ENCODE results near the gene VWA5B1.
"Not testable (repeated sequence)": the region's sequence is repeated elsewhere in the genome, so short reads cannot be mapped to it uniquely, and the experiment has no call there.

The VWA5B1 gene

DNA sequence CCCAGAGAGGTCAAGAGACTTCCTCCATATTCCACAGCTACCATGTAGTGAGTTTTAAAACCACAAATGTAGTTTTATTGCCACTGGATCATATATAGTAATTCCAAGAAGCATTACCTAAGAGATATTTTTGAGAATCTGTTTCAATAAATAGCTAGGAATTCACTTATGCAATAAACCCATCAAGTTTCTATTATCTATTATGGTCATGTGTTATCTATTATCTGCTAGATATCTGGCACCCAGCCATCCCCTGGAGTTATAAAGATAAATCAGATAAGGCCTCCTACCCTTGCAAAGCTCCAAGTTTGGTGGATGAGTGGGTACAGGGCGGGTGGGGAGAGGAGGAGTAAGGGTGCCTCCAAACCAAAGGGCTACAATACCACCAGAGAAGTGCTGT lies 10.3 kb upstream of the VWA5B1 start:
- H3K4me3 ChIP-seq (replicated peaks in 1 of 2; ENCODE audit: low read depth in 2 of 2, low read length in 2 of 2) = no peak overlapping the region
- TF ChIP-seq, protein P1, sequence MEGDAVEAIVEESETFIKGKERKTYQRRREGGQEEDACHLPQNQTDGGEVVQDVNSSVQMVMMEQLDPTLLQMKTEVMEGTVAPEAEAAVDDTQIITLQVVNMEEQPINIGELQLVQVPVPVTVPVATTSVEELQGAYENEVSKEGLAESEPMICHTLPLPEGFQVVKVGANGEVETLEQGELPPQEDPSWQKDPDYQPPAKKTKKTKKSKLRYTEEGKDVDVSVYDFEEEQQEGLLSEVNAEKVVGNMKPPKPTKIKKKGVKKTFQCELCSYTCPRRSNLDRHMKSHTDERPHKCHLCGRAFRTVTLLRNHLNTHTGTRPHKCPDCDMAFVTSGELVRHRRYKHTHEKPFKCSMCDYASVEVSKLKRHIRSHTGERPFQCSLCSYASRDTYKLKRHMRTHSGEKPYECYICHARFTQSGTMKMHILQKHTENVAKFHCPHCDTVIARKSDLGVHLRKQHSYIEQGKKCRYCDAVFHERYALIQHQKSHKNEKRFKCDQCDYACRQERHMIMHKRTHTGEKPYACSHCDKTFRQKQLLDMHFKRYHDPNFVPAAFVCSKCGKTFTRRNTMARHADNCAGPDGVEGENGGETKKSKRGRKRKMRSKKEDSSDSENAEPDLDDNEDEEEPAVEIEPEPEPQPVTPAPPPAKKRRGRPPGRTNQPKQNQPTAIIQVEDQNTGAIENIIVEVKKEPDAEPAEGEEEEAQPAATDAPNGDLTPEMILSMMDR (IDR thresholded peaks at IDR 0.05; ENCODE audit: low read depth, low read length) = no peak
- DNase-seq (ENCODE audit: low read depth in 2 of 2) = no peak

- TF ChIP-seq, protein P1 (IDR thresholded peaks at IDR 0.05; ENCODE audit: low read depth, low read length) = no peak
- H3K4me3 ChIP-seq (replicated peaks in 1 of 2; ENCODE audit: low read depth in 2 of 2, low read length in 2 of 2) = no peak overlapping the region
- no peak for DNase-seq (ENCODE audit: low read depth in 2 of 2)
These were observed 9.8 kb upstream of the VWA5B1 start for GRCh38 chr1:20280906-20281305.

DNA sequence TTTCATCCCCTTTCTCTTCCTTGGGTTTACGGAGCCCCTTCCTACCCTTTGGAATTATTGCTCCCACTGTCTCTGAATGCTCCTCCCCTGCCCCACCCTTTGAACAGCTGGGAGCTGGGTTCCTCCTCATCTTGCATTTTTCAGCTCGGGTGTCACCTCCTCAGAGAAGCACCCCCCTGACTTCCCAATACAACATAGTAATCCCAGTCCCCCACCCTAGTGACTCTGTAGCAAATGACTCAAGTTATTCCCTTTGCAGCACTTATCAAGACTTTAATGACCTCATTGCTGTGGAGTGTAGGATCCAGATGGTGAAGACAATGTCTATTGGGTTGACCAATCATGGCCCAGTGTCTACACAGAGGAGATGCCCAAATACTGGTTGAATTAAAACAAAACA lies 8.9 kb upstream of the VWA5B1 start:
- H3K4me3 ChIP-seq (replicated peaks in 1 of 2; ENCODE audit: low read depth in 2 of 2, low read length in 2 of 2) = no peak overlapping the region
- peak in 1 of 2 donors; percentile 69 for DNase-seq (ENCODE audit: low read depth in 2 of 2)
- TF ChIP-seq, protein P1 (IDR thresholded peaks at IDR 0.05; ENCODE audit: low read depth, low read length) = no peak

DNA sequence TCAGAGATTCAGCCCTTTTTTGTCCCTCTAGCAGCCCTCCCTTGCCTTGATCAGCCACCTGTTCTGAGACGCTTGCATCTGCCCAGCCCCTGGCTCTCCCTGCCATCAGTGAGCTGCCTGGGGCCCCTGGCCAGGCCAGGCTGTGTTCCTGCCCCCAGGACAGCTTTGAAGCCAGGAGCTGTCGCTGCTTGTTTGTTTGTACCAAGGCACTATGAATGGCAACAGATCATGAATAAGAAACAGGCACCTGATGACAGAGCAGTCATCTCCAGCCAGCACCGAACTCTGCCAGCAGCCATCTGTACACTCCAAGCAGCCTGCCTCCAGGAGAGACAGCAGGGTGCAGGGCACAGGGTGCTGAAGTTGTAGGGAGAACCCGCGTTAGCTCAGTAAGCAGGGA lies 8.1 kb upstream of the VWA5B1 start:
- no peak for DNase-seq (ENCODE audit: low read depth in 2 of 2)
- H3K4me3 ChIP-seq (replicated peaks in 1 of 2; ENCODE audit: low read depth in 2 of 2, low read length in 2 of 2) = no peak overlapping the region
- TF ChIP-seq, protein P1 (IDR thresholded peaks at IDR 0.05; ENCODE audit: low read depth, low read length) = no peak

- H3K4me3 ChIP-seq (replicated peaks in 1 of 2; ENCODE audit: low read depth in 2 of 2, low read length in 2 of 2) = no peak overlapping the region
- TF ChIP-seq, protein P1 (IDR thresholded peaks at IDR 0.05; ENCODE audit: low read depth, low read length) = no peak
- no peak for DNase-seq (ENCODE audit: low read depth in 2 of 2)
These were observed 6.6 kb upstream of the VWA5B1 start for GRCh38 chr1:20284046-20284445.

GRCh38 chr1:20284625-20285024 lies 6.0 kb upstream of the VWA5B1 start:
- no peak for DNase-seq (ENCODE audit: low read depth in 2 of 2)
- H3K4me3 ChIP-seq (replicated peaks in 1 of 2; ENCODE audit: low read depth in 2 of 2, low read length in 2 of 2) = no peak overlapping the region
- TF ChIP-seq, protein P1 (IDR thresholded peaks at IDR 0.05; ENCODE audit: low read depth, low read length) = no peak

DNA sequence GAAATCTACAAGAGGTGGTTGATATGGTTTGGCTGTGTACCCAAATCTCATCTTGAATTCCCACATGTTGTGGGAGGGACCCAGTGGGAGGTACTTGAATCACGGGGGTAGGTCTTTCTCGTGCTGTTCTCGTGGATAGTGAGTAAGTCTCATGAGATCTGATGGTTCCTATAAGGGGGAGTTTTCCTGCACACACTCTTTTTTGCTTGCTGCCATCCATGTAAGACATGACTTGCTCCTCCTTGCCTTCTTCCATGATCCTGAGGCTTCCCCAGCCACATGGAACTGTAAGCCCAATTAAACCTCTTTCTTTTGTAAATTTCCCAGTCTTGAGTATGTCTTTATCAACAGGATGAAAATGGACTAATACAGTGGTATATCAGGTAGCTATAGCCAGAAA lies 5.2 kb upstream of the VWA5B1 start:
- TF ChIP-seq, protein P1 (IDR thresholded peaks at IDR 0.05; ENCODE audit: low read depth, low read length) = no peak
- no peak for DNase-seq (ENCODE audit: low read depth in 2 of 2)
- H3K4me3 ChIP-seq (replicated peaks in 1 of 2; ENCODE audit: low read depth in 2 of 2, low read length in 2 of 2) = no peak overlapping the region

DNA sequence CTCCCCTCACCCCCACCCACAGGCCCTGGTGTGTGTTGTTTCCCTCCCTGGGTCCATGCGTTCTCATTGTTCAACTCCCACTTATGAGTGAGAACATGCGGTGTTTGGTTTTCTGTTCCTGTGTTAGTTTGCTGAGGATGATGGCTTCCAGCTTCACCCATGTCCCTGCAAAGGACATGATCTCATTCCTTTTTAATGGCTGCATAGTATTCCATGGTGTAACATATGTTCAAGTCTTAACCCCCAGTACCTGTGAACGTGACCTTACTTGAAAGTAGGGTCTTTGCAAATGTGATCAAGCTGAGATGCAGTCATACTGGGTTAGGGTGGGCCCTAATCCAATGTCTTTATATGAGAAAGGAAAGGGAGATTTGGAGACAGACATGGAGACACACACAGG lies 3.0 kb upstream of the VWA5B1 start:
- H3K4me3 ChIP-seq (replicated peaks in 1 of 2; ENCODE audit: low read depth in 2 of 2, low read length in 2 of 2); DNase-seq (ENCODE audit: low read depth in 2 of 2): not testable (repeated sequence)

Data from cardiac fibroblast (primary cell).